IPS DF 6.9 (cell line): ENCODE measurements around the gene GABRP.
A peak's percentile ranks its signal among the peaks of the same experiment; 100 is the strongest.

ENCODE experiments used
- DNase-seq: peaks from one replicate; pipeline ENCODE4 v3.0.0-alpha.2; 2013; ENCODE audit warnings: low read depth, low spot score
- H3K27ac ChIP-seq: one replicate; pipeline ENCODE4 v1.5.1; 2013; ENCODE audit warnings: low read length, control low read depth
- H3K27me3 ChIP-seq: 2 replicates; pipeline ENCODE4 v1.6.1; 2013; ENCODE audit warnings: mild to moderate bottlenecking, low read length; ENCODE audit not compliant: control insufficient read depth, insufficient read depth
- H3K36me3 ChIP-seq: 2 replicates; pipeline ENCODE4 v1.6.1; 2013; ENCODE audit warnings: low read length; ENCODE audit not compliant: control insufficient read depth, insufficient read depth
- H3K4me1 ChIP-seq: 2 replicates; pipeline ENCODE4 v1.6.1; 2013; ENCODE audit warnings: low read length; ENCODE audit not compliant: control insufficient read depth, insufficient read depth
- H3K4me3 ChIP-seq: 2 replicates; pipeline ENCODE4 v1.5.1; 2013; ENCODE audit warnings: mild to moderate bottlenecking, low read length
- H3K9me3 ChIP-seq: 2 replicates; pipeline ENCODE4 v1.6.1; 2013; ENCODE audit warnings: low read length, inconsistent platforms; ENCODE audit not compliant: control insufficient read depth, insufficient read depth
- WGBS: extraction: QIAGEN DNeasy Blood & Tissue Kit; methylation state at CpG from one replicate; pipeline ENCODE4 v1.1.7; 2013; ENCODE audit warnings: mixed read lengths, missing lambda C conversion rate; ENCODE audit not compliant: insufficient read length, insufficient coverage; 5-methylcytosine and 5-hydroxymethylcytosine counted together

Gene GABRP

GRCh38 chr5:170783498-170784247 lies at the start of gene GABRP:
Gene GABRP (plus strand): TSS chr5:170783725. CDS start chr5:170788616, 4,891 bp downstream.
- WGBS: no CpG with 5 or more reads among the region's 14 CpGs
- H3K27ac ChIP-seq: no peak within 1 kb of the TSS
- DNase-seq: no peak

GRCh38 chr5:170736966-170737365 lies 46.6 kb upstream of the GABRP start:
- WGBS: no CpG with 5 or more reads among the region's 3 CpGs
- H3K9me3 ChIP-seq: no peaks in the 10 kb centered on the region
- no peak for DNase-seq

More at GRCh38 chr5:170783498-170784247, at the start of gene GABRP:
- Histone ChIP-seq H3K9me3 (no peaks in the 10 kb centered on the region), H3K36me3 (no peaks in the 10 kb centered on the region), H3K4me3 (no peak within 1 kb of the TSS), H3K4me1 (no peaks in the 10 kb centered on the region), H3K27me3 (no peaks in the 10 kb centered on the region)

GRCh38 chr5:170737591-170737990 lies 45.9 kb upstream of the GABRP start:
- DNase-seq: no peak
- H3K27me3 ChIP-seq: no peaks in the 10 kb centered on the region

More at GRCh38 chr5:170736966-170737365, 46.6 kb upstream of the GABRP start:
- H3K4me3 ChIP-seq: no peak overlapping the region
- no peaks in the 10 kb centered on the region for H3K27me3 ChIP-seq
- no peaks in the 10 kb centered on the region for H3K36me3 ChIP-seq
- no peak overlapping the region for H3K27ac ChIP-seq
- no peaks in the 10 kb centered on the region; the same call in 1 of the 2 replicates for H3K4me1 ChIP-seq

GRCh38 chr5:170738840-170739239 lies 44.7 kb upstream of the GABRP start:
- Histone ChIP-seq H3K27ac (no peak overlapping the region), H3K9me3 (no peaks in the 10 kb centered on the region), H3K4me3 (no peak overlapping the region), H3K4me1 (no peaks in the 10 kb centered on the region; the same call in 1 of the 2 replicates), H3K36me3 (no peaks in the 10 kb centered on the region), H3K27me3 (no peaks in the 10 kb centered on the region)
- DNase-seq: no peak
- no CpG with 5 or more reads among the region's 3 CpGs for WGBS

More at GRCh38 chr5:170737591-170737990, 45.9 kb upstream of the GABRP start:
- no peak overlapping the region for H3K27ac ChIP-seq
- H3K9me3 ChIP-seq: no peaks in the 10 kb centered on the region
- no CpG with 5 or more reads among the region's 1 CpG for WGBS
- no peaks in the 10 kb centered on the region; the same call in 1 of the 2 replicates for H3K4me1 ChIP-seq
- no peaks in the 10 kb centered on the region for H3K36me3 ChIP-seq
- H3K4me3 ChIP-seq: no peak overlapping the region

GRCh38 chr5:170739446-170739845 lies 44.1 kb upstream of the GABRP start:
- no peaks in the 10 kb centered on the region for H3K36me3 ChIP-seq
- no peak overlapping the region for H3K4me3 ChIP-seq
- H3K27ac ChIP-seq: no peak overlapping the region
- WGBS: no CpG with 5 or more reads among the region's 4 CpGs
- no peaks in the 10 kb centered on the region for H3K27me3 ChIP-seq
- H3K9me3 ChIP-seq: no peaks in the 10 kb centered on the region
- H3K4me1 ChIP-seq: peaks cover 2% of the 10 kb centered on the region; the same call in 1 of the 2 replicates
- no peak for DNase-seq

GRCh38 chr5:170740551-170741205 lies 42.8 kb upstream of the GABRP start:
- no peaks in the 10 kb centered on the region for H3K27me3 ChIP-seq
- no peak overlapping the region for H3K27ac ChIP-seq
- H3K4me3 ChIP-seq: no peak overlapping the region
- WGBS: no CpG with 5 or more reads among the region's 3 CpGs
- no peaks in the 10 kb centered on the region for H3K36me3 ChIP-seq
- H3K9me3 ChIP-seq: no peaks in the 10 kb centered on the region
- DNase-seq: no peak
- peaks cover 4% of the 10 kb centered on the region; the same call in 1 of the 2 replicates for H3K4me1 ChIP-seq

DNA sequence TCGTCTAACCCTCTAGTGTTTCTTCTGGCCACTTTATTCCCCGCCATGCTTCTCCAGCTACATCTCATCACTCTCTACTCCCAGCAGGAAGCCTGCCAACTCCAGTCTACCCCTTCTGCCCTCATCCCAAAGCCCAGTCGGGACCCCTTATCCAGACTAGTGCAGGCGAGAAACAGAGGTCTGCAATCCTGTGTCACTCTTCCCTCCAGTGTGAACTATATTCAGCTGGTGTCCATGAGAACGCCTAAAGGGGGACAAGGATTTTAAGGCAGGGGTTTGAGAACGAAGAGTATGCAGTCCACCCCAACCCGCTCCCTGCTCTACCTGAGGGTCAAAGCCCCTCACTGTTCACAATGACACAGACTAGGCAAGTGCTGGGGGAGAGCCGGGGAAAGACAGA lies 41.7 kb upstream of the GABRP start:
- Histone ChIP-seq H3K9me3 (no peaks in the 10 kb centered on the region), H3K36me3 (no peaks in the 10 kb centered on the region), H3K27ac (no peak overlapping the region), H3K4me3 (no peak overlapping the region), H3K27me3 (no peaks in the 10 kb centered on the region), H3K4me1 (peaks cover 4% of the 10 kb centered on the region; the same call in 1 of the 2 replicates)
- DNase-seq: no peak
- no CpG with 5 or more reads among the region's 8 CpGs for WGBS

DNA sequence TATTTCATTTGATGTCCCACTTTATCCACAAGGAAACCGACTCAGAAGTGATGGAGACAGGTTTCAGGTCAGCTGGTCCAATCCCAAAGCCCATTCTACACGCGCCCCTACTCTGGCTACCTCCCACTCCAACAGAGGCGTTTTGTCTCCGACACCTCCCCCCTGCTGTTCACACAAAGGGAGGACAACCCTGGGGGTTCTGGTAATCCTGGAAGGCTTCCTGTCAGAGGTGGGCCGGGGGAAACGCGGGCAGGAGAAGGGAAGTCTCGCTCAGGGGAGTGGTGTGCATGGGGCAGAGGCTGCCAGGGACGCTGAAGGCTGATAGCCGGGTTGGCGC lies 39.7 kb upstream of the GABRP start:
- Histone ChIP-seq H3K4me1 (peaks cover 4% of the 10 kb centered on the region; the same call in 1 of the 2 replicates), H3K27me3 (no peaks in the 10 kb centered on the region), H3K36me3 (no peaks in the 10 kb centered on the region), H3K9me3 (no peaks in the 10 kb centered on the region), H3K27ac (no peak overlapping the region), H3K4me3 (peak overlapping the region; percentile 14; the same call in 1 of the 2 replicates)
- no peak for DNase-seq
- no CpG with 5 or more reads among the region's 12 CpGs for WGBS

GRCh38 chr5:170745481-170746071 lies 37.9 kb upstream of the GABRP start:
- Histone ChIP-seq H3K36me3 (no peaks in the 10 kb centered on the region), H3K27ac (no peak overlapping the region), H3K9me3 (no peaks in the 10 kb centered on the region), H3K4me3 (no peak overlapping the region), H3K4me1 (peaks cover 4% of the 10 kb centered on the region; the same call in 1 of the 2 replicates), H3K27me3 (no peaks in the 10 kb centered on the region)
- DNase-seq: no peak
- no CpG with 5 or more reads among the region's 12 CpGs for WGBS

GRCh38 chr5:170746075-170746960 lies 37.2 kb upstream of the GABRP start:
- Histone ChIP-seq H3K27me3 (no peaks in the 10 kb centered on the region), H3K36me3 (no peaks in the 10 kb centered on the region), H3K4me3 (no peak overlapping the region), H3K4me1 (peaks cover 4% of the 10 kb centered on the region; the same call in 1 of the 2 replicates), H3K27ac (no peak overlapping the region), H3K9me3 (no peaks in the 10 kb centered on the region)
- no CpG with 5 or more reads among the region's 14 CpGs for WGBS
- no peak for DNase-seq
